Keratinocyte (primary cell): Measurements from ENCODE around the gene CCN5.

Source experiments
- CTCF ChIP-seq, 3 experiments: IDR thresholded peaks in 1 of 3; conservative IDR thresholded peaks in 1 of 3; optimal IDR thresholded peaks in 1 of 3; 2 replicates in 2 of 3; 3 replicates in 1 of 3; pipeline versions ENCODE3 to v1.5.1; 2011; ENCODE audit warnings: low read length in 3 of 3, mild to moderate bottlenecking in 3 of 3, moderate library complexity in 2 of 3, control low read depth in 1 of 3, inconsistent platforms in 1 of 3; ENCODE audit not compliant: insufficient read depth in 2 of 3; ENCODE audit errors: extremely low read depth in 1 of 3
- EZH2 ChIP-seq: IDR thresholded peaks from one replicate; pipeline ENCODE4 v1.6.1; 2012; ENCODE audit warnings: inconsistent platforms, mild to moderate bottlenecking, low read length, moderate library complexity

GRCh38 chr20:44705364-44706094 is 9.6 kb upstream of the CCN5 start:
- no peak for TF ChIP-seq EZH2
- no peak for TF ChIP-seq CTCF (optimal IDR thresholded peaks at IDR 0.05 in 1 of 3, IDR thresholded peaks at IDR 0.05 in 1 of 3, conservative IDR thresholded peaks at IDR 0.05 in 1 of 3; ENCODE audit: extremely low read depth in 1 of 3, insufficient read depth in 2 of 3, low read length in 3 of 3)
